ENCODE results near the gene FAM168A.

DNA sequence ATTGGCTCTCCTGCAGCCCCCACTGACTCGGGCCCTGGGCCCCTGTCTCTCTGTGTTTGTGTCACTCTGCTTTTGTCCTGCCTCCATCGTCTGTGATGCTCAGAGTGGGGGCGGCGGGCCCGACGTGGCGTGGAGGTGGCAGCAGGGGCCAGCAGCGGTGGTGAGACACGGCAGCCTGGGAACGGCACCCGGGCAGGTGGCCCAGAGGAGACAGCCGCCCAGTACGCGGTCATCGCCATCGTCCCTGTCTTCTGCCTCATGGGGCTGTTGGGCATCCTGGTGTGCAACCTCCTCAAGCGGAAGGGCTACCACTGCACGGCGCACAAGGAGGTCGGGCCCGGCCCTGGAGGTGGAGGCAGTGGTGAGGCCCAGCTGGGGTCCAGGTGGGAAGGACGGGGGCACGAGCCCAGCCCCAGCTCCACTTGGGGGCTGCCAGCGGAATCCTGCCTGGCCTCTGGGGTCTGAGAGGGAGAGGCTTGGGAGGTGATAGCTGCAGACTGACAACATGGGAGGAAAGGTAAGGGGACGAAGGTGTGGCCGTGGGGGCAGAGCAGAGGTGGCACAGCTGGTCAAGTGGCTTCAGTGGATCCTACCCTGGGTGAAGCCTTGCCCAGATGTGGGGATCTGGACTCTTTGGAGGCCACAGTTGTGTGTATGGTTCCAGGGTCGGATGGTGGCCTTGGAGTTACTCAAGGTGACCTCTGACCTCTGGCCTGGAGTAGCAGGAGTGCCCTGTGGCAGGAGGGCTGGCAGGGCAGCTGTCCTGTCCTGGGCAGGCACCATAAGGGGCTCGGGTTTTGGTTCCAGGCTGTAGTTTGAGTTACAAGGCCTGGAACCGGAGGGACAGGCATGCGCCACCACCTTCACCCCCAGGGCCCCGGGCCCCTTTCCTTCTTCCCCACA lies 205.6 kb downstream of the FAM168A start:
- TF ChIP-seq, protein P1, sequence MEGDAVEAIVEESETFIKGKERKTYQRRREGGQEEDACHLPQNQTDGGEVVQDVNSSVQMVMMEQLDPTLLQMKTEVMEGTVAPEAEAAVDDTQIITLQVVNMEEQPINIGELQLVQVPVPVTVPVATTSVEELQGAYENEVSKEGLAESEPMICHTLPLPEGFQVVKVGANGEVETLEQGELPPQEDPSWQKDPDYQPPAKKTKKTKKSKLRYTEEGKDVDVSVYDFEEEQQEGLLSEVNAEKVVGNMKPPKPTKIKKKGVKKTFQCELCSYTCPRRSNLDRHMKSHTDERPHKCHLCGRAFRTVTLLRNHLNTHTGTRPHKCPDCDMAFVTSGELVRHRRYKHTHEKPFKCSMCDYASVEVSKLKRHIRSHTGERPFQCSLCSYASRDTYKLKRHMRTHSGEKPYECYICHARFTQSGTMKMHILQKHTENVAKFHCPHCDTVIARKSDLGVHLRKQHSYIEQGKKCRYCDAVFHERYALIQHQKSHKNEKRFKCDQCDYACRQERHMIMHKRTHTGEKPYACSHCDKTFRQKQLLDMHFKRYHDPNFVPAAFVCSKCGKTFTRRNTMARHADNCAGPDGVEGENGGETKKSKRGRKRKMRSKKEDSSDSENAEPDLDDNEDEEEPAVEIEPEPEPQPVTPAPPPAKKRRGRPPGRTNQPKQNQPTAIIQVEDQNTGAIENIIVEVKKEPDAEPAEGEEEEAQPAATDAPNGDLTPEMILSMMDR (IDR thresholded peaks at IDR 0.05; ENCODE audit: insufficient read depth, low read length) = no peak
- TF ChIP-seq POLR2AphosphoS5 (IDR thresholded peaks at IDR 0.05; ENCODE audit: low read depth) = no peak
- TF ChIP-seq, protein P2, sequence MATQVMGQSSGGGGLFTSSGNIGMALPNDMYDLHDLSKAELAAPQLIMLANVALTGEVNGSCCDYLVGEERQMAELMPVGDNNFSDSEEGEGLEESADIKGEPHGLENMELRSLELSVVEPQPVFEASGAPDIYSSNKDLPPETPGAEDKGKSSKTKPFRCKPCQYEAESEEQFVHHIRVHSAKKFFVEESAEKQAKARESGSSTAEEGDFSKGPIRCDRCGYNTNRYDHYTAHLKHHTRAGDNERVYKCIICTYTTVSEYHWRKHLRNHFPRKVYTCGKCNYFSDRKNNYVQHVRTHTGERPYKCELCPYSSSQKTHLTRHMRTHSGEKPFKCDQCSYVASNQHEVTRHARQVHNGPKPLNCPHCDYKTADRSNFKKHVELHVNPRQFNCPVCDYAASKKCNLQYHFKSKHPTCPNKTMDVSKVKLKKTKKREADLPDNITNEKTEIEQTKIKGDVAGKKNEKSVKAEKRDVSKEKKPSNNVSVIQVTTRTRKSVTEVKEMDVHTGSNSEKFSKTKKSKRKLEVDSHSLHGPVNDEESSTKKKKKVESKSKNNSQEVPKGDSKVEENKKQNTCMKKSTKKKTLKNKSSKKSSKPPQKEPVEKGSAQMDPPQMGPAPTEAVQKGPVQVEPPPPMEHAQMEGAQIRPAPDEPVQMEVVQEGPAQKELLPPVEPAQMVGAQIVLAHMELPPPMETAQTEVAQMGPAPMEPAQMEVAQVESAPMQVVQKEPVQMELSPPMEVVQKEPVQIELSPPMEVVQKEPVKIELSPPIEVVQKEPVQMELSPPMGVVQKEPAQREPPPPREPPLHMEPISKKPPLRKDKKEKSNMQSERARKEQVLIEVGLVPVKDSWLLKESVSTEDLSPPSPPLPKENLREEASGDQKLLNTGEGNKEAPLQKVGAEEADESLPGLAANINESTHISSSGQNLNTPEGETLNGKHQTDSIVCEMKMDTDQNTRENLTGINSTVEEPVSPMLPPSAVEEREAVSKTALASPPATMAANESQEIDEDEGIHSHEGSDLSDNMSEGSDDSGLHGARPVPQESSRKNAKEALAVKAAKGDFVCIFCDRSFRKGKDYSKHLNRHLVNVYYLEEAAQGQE (IDR thresholded peaks at IDR 0.05; ENCODE audit: insufficient replicate concordance, low read depth) = no peak
- no peak for TF ChIP-seq GABPA (IDR thresholded peaks at IDR 0.05; ENCODE audit: low read depth)
- TF ChIP-seq SPI1 (IDR thresholded peaks at IDR 0.05; ENCODE audit: borderline replicate concordance, low read depth) = no peak

Measured in HL-60 (cell line).